ENCODE measurements around the gene GTF2H4.

Gene GTF2H4

DNA sequence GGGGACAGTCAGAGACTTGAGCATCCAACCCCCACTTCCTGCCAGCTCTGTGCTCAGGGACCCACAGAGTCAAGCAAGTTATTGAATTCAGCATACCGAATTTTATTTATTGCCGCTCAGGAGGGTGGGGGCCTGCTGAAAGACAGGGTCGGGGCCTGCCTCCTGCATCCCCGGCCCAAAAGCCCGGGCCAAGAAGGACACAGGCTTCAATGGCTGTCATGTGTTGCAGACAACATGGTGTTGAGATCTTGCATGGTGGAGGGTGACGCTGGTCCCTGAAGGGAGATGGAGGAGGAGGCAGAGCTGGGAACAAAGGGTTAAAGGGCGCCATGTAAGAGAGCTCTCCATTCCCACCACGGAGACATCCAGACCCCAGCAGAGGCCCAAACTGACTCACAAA, 23.3 kb downstream of the GTF2H4 start:
- TF ChIP-seq, protein P1, sequence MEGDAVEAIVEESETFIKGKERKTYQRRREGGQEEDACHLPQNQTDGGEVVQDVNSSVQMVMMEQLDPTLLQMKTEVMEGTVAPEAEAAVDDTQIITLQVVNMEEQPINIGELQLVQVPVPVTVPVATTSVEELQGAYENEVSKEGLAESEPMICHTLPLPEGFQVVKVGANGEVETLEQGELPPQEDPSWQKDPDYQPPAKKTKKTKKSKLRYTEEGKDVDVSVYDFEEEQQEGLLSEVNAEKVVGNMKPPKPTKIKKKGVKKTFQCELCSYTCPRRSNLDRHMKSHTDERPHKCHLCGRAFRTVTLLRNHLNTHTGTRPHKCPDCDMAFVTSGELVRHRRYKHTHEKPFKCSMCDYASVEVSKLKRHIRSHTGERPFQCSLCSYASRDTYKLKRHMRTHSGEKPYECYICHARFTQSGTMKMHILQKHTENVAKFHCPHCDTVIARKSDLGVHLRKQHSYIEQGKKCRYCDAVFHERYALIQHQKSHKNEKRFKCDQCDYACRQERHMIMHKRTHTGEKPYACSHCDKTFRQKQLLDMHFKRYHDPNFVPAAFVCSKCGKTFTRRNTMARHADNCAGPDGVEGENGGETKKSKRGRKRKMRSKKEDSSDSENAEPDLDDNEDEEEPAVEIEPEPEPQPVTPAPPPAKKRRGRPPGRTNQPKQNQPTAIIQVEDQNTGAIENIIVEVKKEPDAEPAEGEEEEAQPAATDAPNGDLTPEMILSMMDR (IDR thresholded peaks at IDR 0.05; ENCODE audit: insufficient read depth, missing control alignments): no peak
- no peak for FAIRE-seq
- no peak for DNase-seq (ENCODE audit: insufficient read length, low spot score)

DNA sequence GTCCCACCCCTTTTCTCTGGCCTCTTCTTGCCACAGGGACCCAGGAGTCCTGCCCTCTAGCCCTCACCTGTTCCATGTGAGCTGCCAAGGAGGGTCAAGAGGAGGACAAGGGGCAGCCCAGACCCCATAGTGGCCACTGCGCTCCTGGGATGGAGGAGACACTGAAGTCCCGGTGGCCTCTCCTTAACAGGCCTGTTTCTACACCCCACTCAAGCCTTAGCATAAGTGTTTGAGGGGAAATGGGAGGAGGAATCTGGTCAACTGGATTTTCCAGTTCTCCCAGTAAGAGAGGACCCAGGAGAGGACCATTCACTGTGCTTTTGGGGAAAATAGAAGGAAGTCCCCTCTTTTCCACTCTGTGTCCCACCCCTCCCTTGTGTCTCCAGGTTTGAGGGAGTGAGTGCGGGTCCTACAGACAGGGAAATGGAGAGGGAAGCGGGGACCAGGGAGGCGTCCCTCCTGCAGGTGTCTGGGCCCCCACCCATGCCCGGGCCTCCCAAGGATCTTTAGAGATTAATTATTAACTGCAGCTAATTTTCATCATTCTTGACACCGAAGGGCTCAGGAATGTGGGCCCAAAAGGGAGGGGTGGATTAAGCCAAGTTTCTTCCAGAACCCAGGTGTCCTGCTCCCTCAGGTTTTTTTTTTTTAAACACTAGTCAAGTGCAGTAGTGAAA, 24.1 kb downstream of the GTF2H4 start, which contains the start of gene SFTA2:
Gene SFTA2, minus strand, starts transcription at position 202 of the 677 bp plus-strand sequence. Its CDS starts 74 bp downstream, at position 128.
- FAIRE-seq: no peak
- no peak for DNase-seq (ENCODE audit: insufficient read length, low spot score)
- TF ChIP-seq, protein P1 (IDR thresholded peaks at IDR 0.05; ENCODE audit: insufficient read depth, missing control alignments): no peak

DNA sequence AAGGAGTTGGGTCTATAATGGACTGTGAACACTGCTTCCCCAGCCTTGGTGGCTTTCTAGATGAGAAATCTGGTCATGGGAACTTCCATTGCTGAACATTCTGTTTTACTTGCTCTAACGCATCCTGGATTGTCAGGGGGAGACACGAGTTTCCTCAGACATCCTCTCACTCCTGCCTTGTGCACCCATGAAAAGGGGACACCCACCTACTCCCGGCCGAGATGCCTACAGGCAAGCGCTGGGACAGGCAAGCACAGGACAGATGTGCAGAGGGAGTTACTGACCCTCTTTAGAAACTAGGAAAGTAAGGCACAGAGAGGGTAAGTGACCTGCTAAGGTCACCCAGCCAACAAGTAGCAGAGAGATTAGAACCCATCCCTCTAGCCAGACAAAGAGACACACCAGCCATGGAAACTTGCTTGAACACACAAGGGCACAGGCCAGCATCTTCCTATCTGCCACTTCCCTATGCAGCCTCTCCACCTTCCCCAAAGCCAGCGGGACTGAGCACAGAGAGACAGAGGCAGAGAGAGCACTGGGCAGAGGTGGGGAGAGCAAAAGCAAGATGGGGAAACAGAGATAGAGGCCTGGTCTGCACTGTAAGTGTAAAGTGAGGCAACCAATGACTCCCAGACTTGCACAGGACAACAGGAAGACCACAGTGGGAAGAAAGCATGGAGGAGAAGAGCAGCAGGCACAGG, 24.8 kb downstream of the GTF2H4 start:
- no peak for DNase-seq (ENCODE audit: insufficient read length, low spot score)
- FAIRE-seq: no peak
- TF ChIP-seq, protein P1 (IDR thresholded peaks at IDR 0.05; ENCODE audit: insufficient read depth, missing control alignments): no peak

DNA sequence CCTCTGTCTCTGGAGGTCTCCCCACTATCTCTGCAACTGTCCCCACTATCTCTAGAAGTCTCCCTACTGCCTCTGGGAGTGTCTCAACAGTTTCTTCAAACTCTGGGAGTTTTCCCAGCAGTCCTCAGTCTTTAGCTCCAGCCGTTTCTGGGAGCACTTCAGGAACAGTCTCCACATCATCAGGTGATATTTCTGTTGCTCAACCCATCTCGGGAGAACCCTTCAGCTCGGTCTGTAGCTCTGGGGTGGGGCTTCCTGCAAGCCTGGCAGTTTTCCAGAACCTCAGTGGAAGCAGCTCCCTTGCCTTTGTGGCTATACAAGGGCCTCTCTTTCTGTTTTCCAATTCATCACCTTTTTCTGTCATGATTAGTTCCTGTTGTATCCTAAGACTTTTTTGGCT, 27.0 kb downstream of the GTF2H4 start:
- no peak for FAIRE-seq
- no peak for DNase-seq (ENCODE audit: insufficient read length, low spot score)
- TF ChIP-seq, protein P1 (IDR thresholded peaks at IDR 0.05; ENCODE audit: insufficient read depth, missing control alignments): no peak

DNA sequence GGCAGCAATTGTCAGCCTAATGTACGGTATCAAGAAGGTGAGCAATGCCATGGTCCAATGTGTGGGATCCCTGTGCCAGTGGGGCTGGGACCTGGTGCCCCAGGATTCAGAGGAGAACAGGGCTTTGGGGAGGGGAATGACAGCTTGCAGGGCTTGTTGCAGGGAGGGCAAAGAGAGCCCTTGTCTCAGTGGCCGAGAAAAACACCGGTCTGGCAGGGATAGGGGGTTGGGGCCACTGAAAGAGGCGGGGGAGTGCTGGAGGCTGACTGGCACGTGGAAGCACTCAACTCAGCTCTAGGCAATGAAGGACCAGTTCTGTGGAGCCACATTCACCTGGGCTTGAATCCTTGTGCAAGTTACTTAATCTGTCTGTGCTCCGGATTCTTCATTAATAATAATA, 29.3 kb downstream of the GTF2H4 start:
- no peak for DNase-seq (ENCODE audit: insufficient read length, low spot score)
- TF ChIP-seq, protein P1 (IDR thresholded peaks at IDR 0.05; ENCODE audit: insufficient read depth, missing control alignments): no peak
- no peak for FAIRE-seq

DNA sequence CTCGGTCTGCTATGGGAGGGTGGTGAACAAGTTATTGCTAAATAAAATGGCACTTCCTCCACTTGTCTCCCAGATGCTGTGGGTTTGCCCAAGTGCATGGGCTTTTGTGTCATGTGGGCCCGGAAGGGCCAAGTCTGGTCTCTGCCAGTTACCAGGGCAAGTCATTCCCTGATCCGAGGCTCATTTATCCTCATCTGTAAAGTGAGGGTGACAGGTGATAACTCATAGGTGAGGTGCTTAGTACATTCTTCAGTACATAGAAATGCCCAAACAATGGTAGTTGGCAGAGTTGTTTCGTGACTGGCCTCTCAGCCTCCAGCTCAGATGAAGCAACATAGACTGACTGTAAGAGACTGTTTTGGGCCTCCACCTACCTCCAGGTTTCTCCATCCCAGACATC, 30.7 kb downstream of the GTF2H4 start:
- DNase-seq (ENCODE audit: insufficient read length, low spot score) (no peak), FAIRE-seq (no peak)
- TF ChIP-seq, protein P1 (IDR thresholded peaks at IDR 0.05; ENCODE audit: insufficient read depth, missing control alignments): no peak

DNA sequence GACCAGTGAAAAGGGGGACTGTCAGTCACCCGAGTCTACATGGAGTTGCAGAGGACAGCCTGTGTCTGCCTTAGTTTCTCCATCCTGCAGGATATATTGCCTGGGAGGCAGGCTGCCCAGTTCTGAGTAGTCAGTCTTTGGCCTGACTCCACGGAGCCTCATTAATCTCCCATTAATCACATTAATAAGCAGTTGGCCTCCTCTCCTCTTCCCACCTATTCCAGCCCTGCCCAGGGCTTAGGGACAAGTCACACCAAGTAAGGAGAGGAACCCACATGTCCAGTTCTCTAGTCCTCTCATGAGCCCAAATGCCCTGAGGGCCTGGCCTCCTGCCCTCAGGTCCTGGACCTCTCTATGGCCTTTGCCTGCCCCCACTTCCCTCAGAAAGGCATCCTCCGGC, 31.5 kb downstream of the GTF2H4 start:
- DNase-seq (ENCODE audit: insufficient read length, low spot score) (no peak), FAIRE-seq (no peak)

More for the DNA sequence above, 31.5 kb downstream of the GTF2H4 start:
- TF ChIP-seq, protein P1 (IDR thresholded peaks at IDR 0.05; ENCODE audit: insufficient read depth, missing control alignments): no peak

Measured in D721Med (cell line).